Fibroblast of upper back skin (primary cell): Measurements from ENCODE around the gene POLN.

Experiments used
- DNase-seq: peaks from one replicate; pipeline ENCODE4 v3.0.0-alpha.2; 2013

Gene POLN

DNA sequence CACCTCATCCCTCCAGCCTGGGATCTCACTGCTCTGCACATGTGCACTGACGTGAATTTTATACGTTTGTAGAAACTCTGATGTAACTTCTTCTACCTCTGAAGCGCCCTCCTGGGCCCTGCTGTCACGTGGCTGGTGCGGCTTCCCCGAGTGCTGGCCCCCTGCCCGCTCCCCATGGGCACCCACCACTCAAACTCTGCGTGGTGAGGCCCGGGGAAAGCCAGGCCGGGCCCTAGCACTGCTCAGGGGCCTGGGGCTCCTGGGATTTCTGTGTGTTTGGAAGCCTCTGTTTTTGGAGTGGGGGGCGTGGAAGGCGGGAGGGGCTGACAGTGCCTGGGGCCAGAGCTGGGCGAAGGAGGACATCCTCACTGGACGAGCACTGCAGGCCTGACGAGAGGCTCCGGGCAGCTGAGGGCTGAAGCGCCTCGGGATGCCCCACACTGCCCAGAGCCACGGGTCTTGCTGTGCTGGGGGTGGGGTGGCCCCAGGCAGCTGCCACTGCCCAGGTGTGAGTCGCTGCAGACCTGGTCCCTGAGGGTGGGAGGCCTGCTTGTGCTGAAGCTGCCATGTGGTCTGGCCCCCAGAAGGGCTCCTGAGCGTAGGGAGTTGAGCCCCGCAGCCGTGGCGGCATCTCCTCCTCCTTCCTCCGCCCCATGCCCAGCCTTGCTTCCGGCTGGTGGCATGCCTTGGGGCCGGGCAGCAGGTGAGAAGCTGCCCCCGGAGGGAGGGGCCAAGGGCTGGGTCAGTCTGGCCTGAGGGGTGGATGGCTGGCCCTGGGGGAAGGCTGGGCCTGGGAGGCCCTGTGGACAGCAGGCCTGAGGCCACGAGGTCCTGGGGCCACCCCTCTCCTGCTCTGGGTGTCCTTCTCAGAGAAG lies 175.1 kb downstream of the POLN start:
- no peak for DNase-seq

DNA sequence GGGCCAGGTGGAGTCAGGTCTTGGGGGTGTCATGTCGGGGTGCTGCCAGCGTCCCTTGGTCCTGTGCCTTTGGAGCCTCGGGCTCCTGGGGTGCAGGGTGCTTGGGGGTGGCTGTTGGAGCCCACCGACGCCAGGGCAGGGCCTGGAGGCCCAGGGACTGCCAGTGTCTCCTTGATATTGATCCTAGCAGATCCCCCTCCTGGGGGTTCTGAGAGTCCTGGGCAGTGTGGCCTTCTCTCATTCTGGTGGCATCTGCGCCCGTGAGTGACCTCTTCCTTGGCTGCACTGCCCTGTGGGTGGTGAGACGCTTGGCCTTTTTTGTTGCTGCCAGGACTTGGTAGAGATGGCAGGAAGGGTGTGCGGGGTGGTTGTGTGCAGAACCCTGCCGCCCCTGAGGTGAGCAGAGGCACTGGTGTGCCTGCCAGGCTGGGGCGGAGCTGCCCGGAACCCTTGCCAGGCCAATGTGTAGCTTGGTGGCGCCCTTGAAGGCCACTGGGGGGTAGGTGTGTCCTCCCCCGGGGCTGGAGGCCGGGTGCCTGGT lies 175.8 kb downstream of the POLN start:
- no peak for DNase-seq

DNA sequence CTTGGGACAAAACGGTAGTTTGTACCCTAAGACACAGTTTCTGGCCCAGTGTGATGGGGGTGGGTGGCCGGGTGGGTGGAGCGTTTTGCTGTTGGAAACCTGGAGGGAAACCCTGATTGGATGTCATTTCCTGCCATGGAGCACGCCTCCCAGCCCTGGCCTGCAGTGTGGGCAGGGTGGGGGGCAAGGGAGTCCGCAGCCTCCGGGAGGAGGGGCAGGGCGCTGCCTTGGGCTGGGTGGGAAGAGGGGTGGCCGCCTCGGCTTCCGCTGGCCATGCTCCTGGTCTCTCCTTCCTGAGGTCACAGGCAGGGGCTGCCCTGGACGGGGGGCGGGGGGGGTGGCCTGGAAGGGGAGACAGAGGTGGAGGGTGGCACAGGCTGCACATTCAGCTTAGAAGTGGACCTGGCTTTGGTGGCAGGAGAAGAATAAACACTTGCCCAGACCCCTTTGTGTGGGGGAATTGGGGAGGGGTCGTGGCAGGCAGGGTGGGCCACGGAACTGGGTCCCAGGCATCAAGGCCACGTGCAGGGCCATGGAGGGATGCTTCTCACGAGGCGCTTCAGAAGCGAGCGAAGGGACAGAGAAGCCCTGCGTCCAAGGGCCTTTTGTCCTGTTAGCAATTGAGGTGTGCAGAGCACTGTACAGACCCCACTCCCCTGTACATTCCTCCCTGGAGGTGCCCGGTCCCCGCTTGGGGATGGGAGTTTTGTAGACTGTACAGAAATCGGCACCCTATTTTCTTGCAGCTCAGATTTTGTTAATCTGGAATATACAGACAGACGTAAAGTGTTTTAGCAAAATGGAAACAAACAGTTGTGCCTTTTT lies 176.6 kb downstream of the POLN start:
- DNase-seq, result no peak

DNA sequence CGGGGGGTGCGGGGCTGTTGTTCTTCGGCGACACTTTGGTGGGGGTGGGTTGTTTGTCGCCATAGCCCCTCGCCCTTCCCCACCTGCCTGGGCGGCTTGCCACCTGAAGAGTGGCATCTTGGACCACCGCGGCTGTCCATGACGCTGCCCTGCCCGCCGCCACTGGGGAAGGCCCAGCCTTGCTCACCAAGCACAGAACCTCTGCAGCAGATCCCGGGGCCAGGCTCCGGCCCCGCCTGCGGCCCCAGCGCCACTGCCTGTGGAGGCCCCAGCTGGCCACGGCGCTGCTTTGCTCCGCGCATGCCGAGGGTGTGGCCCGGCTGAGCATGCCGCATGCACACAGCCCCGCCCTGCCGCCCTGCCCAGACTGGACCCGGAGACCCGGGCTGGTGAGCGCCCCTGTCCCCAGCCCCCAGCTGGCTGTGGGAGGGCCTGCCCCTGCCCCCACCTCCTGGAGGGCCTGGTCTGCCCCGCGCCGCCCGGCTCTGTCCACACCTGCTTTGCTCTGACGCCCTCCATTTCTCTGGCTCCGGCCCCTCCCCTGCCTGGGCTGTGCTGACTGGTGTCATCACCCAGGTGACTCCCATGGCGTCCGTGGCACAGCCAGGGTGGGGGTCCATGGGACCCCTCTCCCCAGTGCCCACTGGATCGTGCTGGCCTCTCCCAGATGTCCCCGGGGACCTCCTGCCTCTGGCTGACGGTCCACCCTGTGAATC lies 177.5 kb downstream of the POLN start:
- DNase-seq, result no peak

DNA sequence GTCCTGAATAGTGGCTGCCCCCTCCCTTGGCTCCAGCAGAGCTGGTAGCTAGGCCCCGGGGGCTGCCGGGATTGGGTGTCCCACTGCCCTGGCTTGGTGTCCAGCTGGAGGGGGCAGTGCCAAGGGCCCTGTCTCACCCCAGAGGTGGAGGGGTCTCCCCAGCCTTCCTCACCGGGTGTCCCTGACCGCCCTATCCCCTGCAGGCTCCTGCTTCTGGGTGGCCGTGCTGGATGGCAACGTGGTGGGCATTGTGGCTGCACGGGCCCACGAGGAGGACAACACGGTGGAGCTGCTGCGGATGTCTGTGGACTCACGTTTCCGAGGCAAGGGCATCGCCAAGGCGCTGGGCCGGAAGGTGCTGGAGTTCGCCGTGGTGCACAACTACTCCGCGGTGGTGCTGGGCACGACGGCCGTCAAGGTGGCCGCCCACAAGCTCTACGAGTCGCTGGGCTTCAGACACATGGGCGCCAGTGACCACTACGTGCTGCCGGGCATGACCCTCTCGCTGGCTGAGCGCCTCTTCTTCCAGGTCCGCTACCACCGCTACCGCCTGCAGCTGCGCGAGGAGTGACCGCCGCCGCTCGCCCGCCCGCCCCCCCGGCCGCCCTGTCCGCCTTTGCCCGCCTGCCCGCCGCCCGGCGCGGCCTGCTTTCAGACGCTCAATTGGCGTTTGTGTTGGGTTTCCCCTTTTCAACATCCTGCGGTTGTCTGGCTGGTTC lies 178.2 kb downstream of the POLN start:
- no peak for DNase-seq

DNA sequence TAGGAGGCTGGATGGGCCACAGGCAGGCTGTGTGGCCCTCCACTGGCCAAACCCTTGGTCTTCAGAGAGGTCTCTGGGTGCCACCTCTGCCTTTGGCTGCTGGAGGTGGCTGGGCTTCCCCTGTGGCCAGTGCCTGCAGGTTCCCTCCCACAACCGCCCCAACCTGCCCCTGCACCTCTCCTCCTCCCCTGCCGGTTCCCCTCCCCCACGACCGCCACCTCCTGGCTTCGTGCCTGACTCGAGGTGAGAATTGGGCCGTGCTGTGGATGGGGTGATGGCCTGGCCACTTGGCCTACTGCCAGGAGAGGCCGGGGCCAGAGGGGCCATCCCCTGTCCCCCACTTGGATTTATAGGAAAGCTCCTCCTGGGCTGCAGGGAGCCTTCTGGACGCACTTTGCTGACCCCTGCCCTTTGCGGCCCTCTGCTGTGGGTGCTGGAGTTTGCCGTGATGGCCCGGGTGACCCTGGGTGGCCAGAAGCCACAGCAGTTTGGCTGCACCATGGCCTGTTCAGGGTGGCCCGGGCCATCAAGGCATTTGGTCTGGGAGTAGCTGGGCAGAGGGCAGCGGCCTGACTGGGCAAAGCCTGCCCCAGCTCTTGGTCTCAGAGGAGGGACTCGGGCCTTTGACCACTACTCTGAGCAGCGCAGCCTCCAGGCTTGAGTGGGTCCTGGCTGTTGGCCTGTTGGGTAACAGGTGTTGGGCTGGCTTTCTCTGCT lies 179.0 kb downstream of the POLN start:
- no peak for DNase-seq

DNA sequence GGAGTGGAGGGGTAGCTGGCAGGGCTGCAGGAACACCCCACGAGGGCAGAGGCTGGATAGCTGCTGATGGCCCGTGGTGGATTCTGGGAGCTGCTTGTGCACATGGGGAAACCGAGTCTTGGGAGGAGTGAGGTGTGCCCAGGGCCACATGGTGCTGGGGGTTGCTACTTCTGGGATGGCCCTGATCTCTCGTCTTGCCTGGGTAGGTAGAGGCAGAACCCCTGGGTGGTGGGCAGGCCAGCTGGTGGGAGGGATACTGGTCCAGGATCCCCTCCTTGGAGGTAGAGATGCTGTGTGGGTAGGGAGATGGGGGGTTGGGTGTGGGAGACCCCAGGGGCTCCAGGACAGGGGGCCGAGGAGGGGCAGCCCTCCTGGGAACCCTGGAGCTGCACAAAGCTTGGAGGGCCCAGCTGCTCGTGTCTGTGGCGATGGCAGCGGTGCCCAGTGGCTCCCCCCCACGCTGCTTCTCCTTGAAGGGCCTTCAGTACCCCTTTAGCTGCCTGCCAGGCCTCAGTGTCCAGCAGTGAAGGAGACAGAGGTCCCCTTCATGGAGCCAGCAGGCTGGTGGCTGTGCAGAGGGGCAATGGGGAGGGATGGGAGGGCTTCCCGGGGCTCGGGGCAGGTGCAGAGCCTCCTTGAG lies 179.6 kb downstream of the POLN start:
- no peak for DNase-seq

DNA sequence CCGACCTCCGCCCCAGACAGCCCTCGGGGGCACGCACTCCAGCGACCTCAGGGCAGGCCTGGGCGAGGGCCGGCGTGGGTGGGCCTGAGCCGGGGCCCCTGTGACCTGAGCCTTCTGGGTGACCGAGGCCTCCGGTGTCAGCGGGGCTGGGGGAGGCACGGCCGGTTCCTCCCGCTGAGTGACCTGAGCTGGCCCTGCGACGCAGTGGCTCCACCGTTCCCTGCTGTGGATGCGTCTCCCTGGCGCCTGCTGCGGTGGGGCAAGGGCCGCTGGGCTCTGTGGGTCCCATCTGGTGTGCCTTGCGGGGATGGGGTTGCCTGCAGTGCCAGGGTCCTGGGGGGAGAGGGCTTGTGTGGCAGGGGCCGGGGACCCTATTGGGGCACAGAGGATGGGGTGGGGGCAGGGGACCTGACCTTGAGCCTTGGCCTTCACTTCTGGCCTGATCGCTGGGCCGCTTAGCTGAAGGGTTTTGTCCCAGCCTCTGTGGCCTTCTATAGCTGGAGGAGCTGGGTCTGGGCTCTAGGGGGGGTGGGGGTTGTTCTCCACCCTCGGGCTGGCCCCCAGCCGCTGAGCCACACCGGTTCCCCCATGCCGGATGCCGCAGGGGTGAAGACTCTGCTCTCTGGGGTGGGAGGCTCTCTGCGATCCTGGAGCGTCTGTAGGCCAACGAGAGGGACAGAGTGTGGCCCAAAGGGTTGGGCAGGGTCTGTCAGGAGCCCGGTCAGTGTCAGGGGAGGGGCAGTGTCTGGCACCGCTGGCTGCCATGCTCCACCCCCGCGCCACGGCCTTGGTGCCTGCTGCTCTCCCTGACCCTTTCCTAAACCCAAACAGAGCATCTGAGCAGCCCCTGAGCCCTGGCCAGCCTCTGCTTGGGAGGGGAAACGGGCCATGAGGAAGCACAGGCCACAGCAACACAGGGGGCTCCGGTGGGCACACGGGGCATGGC lies 180.5 kb downstream of the POLN start:
- no peak for DNase-seq

DNA sequence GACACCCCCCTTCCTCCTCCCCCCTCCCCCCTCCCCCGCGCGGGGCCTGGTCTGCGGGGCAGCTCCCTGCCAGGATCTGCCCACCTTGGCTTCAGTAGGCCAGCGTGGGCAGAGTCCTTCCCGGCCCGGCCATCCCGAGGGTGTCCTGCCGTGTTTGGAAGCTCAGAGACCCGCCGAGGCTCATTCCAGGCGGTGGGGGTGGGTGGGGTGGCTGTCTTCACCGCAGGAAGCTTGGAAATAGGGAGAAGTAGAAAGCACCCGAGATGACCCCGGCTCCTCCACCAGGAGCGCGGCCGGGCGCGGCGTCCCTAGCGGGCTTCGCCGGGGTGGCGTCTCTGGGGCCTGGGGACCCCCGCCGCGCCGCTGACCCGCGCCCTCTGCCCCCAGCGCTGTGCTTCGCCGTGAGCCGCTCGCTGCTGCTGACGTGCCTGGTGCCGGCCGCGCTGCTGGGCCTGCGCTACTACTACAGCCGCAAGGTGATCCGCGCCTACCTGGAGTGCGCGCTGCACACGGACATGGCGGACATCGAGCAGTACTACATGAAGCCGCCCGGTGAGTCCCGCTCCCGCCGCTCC lies 181.2 kb downstream of the POLN start:
- no peak for DNase-seq

DNA sequence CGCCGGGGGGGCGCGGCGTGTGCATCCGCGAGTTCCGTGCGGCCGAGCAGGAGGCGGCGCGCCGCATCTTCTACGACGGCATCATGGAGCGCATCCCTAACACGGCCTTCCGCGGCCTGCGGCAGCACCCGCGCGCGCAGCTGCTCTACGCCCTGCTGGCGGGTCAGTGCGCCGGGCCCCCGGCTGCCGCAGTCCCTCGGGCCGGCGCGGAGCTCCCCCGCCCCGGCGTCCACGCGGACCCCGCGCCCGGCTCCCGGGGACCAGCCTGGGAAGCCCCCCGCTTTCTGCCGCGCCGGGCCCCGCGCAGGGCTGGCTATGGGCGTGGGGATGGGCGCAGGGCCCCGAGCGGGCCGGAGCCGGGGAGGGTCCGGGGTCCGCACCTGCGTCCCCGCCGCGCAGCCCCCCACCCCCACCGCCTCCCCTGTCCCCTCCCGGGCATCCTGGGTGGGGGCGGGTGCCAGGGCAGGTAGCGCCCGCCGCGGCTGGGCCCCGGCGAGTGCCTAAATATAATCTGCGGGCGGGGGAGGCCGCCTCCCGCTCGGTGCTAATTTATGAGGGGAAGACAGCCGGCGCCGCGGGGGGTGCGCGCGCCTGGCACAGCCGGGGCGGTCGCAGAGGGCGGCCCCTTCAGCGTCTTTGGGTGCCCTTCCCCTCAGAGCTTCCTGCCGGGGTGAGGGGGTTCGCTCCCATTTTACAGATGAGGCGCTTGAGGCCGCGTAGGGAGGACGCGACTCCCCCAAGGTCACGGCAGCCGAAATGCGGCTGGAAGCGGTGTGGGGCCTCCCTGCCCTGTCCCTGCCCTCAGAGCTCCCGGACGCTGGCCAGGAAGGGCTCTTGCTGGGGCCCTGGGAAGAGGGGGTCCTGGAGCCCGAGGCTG lies 182.0 kb downstream of the POLN start:
- DNase-seq, result no peak

DNA sequence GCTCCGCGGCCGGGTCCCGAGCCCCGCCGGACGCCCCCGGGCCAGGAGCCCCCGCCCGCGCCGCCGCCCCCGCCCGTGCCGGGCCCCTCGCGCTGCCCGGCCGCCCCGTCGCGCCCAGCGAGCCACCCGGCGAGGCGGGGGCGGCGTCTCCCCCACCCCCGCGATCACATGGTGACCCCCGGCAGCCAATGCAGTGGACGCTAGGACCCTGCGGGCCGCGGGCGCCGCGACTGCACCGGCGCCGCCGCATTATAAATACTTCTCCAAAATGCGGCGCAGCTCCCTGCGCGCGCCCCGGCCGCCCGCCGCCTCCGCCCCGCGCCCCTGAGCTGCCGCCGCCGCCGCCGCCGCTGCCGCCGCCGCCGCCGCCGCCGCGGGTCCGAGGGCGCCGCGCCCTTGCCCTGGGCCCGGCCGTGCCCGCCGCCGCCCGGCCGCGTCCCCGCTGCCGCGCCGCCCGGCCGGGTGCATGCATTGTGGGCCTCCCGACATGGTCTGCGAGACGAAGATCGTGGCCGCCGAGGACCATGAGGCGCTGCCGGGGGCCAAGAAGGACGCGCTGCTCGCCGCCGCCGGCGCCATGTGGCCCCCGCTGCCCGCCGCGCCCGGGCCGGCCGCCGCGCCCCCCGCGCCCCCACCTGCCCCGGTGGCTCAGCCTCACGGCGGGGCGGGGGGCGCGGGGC lies 182.7 kb downstream of the POLN start, which contains the start of gene NAT8L:
TSS of gene NAT8L (plus strand) at position 282 of the 680 bp plus-strand sequence. CDS start at position 467, 185 bp downstream.
- no peak for DNase-seq

DNA sequence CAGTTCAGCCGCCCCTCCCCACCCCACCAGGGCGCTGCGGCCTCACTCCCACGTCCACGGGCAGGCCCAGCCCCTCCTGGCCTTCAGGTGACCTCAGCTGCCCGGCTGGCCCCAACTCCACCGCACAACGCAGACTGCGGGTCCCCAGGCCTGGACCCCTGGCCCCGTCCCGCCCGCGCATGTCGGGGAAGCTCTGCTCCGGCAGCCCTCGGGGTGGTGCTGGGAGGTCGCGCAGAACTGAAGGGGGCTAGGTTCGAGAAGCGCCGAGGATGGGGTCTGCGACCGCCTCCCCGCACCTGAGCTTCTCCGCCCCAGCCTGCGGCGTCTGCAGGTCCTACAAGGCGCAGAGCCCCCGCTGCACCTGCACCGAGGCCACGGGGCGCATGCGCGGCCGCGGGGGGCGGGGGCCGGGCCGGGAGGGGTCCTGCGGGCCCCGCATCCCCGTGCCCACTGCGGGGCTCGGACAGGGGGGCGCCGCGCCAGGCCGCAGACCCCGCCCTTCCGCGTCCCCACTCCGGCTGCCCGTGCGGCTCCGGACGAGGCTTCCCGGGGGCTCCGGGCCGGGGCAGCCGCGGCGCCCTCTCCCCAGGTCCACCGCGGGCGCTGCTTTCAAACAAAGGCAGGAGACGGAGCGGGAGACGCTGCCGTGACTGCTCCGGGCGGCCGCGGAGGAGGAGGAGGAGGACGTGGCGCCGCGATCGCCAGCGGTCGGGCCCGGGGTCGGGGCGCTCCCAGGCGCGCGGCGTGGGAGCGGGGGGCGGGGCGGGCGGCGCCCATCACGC lies 183.5 kb downstream of the POLN start:
- DNase-seq, result no peak

DNA sequence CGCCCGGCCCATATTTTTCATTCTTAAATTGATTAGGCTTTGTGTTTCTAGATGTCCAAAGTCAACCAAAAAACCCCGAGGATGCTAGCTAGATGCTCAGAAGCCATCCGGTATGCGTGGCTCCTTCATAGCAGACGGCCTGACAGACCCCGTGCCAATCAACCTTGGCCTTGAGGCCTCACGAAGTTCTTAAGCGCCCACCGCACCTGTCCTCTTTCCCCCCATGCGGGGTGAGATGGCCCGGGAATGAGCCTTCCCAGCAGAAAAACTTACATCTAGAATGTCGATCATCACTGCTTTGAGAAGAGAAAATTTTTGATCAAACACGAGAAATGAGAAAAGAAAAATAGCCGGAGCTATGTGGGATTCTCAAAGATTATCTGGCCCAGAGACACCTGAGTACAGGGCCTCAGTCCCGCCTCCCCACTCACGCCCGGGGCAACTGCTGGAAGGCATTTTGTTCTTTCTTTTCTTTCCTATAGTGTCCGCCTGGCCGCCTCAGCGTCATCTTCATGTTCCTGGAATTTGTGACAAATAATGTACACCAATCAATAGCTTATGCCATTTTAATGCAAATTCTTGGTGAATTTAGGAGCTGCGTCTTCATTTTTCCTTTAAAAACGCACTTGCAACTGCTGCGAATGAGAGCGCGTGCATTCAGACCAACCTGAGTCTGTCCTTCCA lies 184.4 kb downstream of the POLN start:
- DNase-seq, result no peak

DNA sequence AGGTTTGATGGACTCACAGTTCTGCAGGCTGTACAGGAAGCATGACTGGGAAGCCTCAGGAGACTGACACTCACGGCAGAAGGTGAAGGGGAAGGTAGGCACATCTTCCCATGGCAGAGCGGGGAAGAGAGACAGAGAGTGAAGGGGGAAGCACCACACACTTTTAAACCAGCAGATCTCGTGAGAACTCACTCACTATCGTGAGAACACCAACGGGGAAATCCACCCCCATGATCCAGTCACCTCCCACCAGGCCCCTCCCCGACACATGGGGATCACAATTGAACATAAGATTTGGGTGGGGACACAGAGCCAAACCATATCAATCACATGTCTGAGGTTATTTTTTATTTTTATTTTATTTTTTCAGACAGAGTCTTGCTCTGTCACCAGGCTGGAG lies 187.7 kb downstream of the POLN start:
- DNase-seq, result no peak

DNA sequence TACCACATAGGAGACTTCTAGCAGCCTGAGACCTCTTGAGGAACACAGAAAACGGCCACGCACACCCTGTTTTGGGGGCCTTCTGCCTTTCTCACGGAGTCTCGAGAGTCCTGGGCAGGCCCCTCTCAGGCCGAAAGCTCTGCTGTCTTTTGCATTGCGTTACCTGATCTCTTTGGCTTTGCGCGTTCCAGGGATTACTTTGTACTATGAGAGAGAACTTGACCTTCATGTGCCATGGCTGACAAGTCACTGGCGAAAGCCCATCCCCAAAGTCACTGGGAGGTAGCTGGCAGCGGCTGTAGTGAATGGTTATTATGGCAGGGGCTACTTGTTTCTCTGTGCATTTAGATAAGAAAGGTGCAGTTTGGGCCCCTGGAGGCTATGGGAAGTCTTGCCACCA lies 190.8 kb downstream of the POLN start:
- DNase-seq, result no peak

DNA sequence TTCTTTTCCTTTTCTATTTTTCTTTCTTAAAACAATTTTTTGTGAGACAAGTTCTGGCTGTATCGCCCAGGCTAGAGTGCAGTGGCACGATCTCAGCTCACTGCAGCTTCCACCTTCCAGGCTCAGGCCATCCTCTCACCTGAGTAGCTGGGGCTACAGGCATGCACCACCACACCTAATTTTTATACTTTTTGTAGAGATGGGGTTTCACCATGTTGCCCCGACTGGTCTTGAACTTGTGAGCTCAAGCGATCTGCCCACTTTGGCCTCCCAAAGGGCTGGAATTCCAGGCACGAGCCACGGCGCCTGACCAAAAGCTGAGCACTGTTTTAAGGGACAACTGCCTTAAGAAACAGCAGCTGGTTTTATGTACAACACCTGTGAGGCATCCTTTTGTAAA lies 192.1 kb downstream of the POLN start:
- no peak for DNase-seq
